Hematopoietic multipotent progenitor cell (in vitro differentiated cells): Measurements from ENCODE around the gene ZNRF1. TPM values are rescaled to one million over a fixed set of nuclear protein-coding genes. Genes with fewer than 3 reads are reported as not detected.
"Not testable (repeated sequence)": the region's sequence is repeated elsewhere in the genome, so short reads cannot be mapped to it uniquely, and the experiment has no call there.

Experiments
- DNase-seq, 3 donors: peaks; one replicate each; pipeline ENCODE4 v3.0.0-alpha.2; 2011 to 2015; ENCODE audit warnings: low read depth in 2 of 3, low spot score in 2 of 3
- total RNA-seq: library from RNA; depleted of rRNA; stranded (reverse); fragments of >200 nt; gene quantifications from one replicate; pipeline ENCODE4 v1.2.3, GENCODE V29; 2012

ZNRF1 gene
- total RNA-seq: 89.4 TPM

- DNase-seq: peak; percentile 60 to 95 (median 92)
Observed at GRCh38 chr16:74998481-74999218, at the start of gene ZNRF1. Gene ZNRF1 (plus strand): TSS chr16:74999024. CDS start chr16:74999672, 648 bp downstream.

DNA sequence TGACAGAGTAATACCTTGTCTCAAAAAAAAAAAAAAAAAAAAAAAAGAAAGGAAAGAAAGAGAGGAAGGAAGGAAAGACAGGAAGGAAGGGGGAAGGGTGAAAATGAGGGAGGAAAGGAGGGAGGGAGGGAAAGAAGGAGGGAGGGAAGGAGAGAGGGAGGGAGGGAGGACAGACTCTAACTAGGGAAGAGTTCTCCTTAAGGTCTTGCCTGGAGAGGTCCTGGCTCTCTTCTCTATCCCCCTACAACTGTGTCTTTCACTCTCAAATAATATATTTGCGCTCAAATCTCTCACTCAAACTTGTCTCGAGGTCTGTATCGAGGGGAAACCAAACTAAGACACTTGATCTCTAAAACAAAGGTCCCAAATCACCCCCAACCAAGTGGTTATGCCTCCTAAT, 49.5 kb upstream of the ZNRF1 start:
- DNase-seq: no peak

DNA sequence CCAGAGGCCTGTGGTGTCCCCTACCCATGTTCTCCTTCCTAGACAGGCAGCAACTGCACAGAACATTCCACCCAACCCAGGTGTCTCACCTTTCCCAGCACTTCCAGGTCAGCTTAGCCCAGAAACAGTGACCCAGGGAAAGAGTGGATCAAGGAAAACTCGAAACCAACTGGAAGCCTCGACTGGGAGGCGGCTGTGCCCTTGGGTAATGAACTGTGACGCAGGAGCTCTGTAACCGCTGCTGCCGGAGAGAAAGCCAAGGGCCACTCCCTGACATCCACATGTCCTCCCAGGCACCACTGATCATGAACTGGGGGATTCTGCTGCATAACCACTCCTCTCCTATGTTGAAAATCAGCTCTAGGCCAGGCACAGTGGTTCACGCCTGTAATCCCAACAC, 48.3 kb upstream of the ZNRF1 start:
- DNase-seq: no peak

DNA sequence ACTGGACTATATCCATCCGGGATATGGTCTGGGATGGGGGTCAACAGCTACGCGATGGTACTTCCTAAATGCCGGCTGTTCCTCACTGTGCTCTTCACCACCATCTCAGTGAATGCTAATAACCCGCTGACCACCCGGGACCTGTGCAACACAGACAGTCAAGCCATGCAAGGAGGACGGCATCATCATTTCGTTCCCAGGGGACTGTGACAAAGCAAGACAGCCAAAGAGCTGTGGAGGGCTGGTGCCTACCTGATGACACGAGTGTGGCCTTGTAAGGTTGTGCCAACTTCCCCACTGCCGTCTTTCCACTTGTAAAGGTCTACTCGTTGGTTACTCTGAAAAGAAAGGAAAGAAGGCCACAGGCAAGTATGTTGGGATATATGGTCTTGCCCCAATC, 47.6 kb upstream of the ZNRF1 start:
- DNase-seq: no peak

- no peak for DNase-seq
Observed at GRCh38 chr16:74951681-74952080, 47.1 kb upstream of the ZNRF1 start.

DNA sequence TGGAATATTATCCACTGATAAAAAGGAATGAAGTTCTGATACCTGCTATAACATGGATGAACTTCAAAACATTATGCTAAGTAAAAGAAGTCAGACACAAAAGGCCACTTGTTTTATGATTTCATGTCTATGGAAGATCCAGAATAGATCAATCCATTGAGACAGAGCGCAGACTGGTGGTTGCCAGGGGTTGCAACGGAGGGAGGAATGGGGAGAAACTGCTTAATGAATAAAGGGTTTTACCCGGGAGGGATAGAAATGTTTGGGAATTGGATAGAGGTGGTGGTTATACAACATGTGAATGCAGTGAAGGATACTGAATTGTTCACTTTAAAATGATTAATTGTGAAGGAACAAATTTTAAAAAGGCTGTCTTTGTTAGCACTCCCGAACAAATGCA, 44.1 kb upstream of the ZNRF1 start:
- no peak for DNase-seq

DNA sequence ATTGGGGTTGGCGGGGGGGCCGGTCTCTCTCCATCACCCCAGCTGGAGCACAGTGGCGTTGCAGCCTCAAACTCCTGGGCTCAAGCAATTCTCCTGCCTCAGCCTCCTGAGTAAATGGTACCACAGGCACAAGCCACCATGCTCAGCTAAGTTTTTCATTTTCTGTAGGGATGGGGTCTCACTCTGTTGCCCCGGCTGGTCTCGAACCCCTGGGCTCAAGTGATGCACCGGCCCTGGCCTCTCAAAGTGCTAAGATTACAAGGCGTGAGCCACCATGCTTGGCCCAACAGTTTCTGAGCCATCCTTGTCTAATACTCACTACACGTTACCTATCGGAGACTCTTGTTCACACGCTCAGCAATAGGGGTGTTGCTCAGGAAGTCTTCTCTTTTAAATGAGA, 25.5 kb upstream of the ZNRF1 start:
- DNase-seq: no peak

DNA sequence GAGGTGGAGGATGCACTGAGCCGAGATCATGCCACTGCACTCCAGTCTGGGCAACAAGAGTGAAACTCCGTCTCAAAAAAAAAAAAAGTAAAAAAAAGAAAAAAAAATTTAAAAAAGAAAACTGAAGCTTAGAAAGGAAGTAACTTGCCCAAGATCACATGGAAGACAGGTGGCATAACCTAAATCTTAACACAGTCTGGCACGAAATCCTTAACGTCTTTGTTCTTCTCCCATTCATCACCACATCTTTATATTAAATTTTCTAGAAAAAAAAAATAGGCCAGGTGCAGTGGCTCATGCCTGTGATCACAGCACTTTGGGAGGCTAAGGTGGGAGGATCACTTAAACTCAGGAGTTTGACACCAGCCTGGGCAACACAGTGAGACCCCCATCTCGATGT, 23.2 kb upstream of the ZNRF1 start:
- no peak for DNase-seq

DNA sequence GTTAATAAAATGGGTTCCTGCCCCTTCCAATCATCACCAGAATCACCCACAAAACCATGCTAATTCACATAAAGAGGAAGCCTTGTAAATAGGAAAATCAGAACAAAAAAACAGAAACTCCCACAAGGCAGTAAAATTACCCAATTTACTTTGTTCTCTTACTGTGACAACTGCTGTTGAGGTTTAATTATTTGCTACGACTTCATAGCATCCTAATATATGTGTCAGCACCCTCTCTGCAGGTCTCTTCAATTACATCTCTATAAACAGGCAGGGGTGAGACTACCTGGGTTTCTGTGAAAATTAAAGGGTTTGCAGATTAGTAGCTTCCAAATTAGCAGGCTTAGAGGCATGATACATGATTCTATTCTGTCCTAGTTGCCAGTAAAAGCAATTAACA, 16.6 kb upstream of the ZNRF1 start:
- DNase-seq: no peak

DNA sequence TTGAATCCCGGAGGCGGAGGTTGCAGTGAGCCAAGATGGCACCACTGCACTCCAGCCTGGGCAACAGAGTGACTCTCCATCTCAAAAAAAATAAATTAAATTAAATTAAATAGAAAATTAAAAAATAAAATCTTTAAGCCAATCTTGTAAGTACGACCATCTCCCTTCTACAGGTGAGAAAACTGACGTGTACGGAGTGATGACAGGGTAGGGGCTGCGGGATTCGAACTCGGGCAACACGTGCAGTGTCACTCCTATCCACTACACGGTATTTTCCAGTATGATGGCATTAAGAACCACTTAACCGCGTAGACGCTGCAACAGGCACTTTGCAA, 14.7 kb upstream of the ZNRF1 start:
- DNase-seq: no peak

DNA sequence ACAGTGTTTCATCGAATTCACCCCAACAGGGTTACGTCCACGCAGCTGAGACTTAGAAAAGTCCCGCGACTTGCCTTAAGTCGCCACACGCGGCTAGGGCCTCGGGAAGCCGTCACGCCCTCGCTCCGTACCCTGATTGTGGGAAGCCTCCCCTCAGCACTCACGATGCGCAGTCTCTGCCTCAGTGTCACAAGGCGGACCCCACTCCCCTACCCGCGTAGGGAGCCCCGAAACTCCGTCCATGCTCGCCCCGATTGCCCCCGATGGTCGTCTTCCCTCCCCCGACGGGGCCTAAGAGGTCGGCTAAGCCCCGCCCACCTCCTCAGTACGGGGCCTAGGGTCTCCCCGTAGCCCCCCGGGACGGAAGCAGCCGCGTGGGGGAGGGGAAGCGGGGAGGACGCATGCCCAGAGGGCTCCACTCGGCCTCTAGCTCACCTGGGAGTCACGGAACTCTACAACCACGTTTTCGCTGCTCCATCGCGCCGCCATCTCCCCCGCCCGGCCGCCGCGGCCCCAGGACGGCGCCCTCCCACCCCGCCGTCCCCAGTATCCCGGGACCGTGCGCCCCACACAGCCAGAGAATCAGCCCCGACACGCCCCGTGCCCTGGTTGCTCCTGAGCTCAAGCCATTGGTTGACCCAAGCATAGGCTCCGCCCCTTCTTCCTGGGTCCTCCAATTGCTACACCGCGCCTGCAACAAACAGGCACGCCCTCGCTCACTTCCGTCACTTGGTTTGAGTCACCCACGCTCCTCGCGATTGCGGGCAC, 14.1 kb upstream of the ZNRF1 start, which contains the start of gene WDR59:
TSS of gene WDR59 (minus strand) at position 595 of the 768 bp plus-strand sequence. CDS start at position 489, 106 bp downstream.
- peak; percentile 92 to 100 (median 99) for DNase-seq

DNA sequence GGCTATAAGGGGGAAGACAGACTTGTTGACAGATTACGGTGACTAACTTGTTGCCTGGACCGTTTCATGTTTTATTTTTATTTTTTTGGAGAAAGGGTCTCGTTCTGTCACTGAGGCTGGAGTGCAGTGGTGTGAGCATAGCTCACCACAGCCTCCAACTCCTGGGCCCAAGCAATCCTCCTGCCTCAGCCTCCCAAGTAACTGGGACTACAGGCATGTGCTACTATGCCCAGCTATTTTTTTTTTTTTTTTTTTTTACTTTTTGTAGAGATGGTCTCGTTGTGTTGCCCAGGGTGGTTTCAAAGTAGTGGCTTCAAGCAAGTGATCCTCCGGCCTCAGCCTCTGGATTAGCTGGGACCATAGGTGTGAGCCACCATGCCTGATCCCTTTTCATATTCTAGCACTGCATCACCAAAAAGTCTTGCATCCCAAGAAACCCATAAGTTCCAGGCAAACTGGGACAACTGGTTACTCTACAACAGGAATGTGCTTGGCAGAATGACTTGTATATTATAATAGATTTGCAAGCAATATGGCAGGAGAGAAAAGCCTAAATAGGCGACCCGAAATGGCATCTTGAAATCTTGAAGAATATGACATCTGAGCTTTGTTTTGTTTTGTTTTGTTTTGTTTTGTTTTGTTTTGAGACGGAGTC, 11.7 kb upstream of the ZNRF1 start:
- DNase-seq: no peak

GRCh38 chr16:74989864-74990263, 9.0 kb upstream of the ZNRF1 start:
- DNase-seq: not testable (repeated sequence)

GRCh38 chr16:74990832-74991231, 8.0 kb upstream of the ZNRF1 start:
- no peak for DNase-seq

- DNase-seq: no peak
Observed at GRCh38 chr16:74991268-74991592, 7.6 kb upstream of the ZNRF1 start.

- no peak for DNase-seq
Observed at GRCh38 chr16:74991593-74992403, 7.0 kb upstream of the ZNRF1 start.

DNA sequence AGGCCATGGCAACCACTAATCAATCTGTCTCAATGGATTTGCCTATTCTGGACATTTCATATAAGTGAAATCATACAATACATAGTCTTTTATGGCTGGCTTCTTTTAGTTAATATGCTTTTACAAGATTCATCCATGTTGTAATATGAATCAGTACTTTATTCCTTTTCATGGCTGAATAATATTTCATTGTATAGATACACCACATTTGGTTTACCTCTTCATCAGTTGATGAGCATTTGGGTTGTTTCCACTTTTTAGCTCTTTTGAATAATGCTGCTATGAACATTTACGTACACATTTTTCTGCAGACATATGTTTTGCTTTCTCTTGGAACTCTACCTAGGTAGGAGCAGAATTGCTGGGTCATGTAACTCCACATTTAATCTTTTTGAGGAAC, 2.8 kb upstream of the ZNRF1 start:
- DNase-seq: no peak

- DNase-seq: no peak
Observed at GRCh38 chr16:74997042-74997491, 1.8 kb upstream of the ZNRF1 start.

- DNase-seq: no peak
Observed at GRCh38 chr16:74999219-74999608, 390 bp downstream of the ZNRF1 start.

DNA sequence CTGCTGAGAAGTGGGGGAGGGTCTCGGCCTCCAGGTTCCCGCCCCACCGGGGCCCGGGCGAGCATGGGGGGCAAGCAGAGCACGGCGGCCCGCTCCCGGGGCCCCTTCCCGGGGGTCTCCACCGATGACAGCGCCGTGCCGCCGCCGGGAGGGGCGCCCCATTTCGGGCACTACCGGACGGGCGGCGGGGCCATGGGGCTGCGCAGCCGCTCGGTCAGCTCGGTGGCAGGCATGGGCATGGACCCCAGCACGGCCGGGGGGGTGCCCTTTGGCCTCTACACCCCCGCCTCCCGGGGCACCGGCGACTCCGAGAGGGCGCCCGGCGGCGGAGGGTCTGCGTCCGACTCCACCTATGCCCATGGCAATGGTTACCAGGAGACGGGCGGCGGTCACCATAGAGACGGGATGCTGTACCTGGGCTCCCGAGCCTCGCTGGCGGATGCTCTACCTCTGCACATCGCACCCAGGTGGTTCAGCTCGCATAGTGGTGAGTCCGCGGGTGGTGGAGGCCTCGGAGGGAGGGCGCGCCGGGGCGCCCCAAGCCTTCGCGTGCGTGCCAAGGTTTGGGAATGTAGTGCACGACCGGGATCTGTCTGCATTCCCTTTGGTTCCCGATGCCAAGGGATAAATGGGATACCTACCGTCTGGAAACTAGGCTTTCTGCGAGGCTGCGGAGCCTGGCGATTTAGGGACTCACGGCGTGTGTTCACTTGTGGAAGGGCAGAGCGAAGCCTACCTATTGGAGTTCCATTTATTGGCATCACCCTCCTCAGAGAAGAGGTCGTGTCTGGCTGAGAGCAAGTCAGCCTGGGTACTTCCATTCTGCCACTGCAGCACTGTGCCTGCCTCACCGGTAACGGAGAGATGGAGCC, 1.0 kb downstream of the ZNRF1 start:
- DNase-seq: peak in 1 of 3 donors; percentile 26
